RWPE1 (cell line): ENCODE results near the gene HS1BP3.

Source experiments
- CTCF ChIA-PET: fragments of 350-600 bp; sonication (Branson Sonifier 250); formaldehyde crosslinking; extraction: SDS; loops from one replicate; lab custom pipeline; 2021; lab: Yijun Ruan, JAX
- POLR2A ChIA-PET: fragments of 400-600 bp; formaldehyde crosslinking; extraction: SDS; loops from one replicate; lab custom pipeline; 2020; ENCODE audit warnings: antibody characterized with exemption; ENCODE audit not compliant: low non-redundant PET; lab: Yijun Ruan, JAX
- DNase-seq: peaks from one replicate; pipeline ENCODE4 v3.0.0; 2012; ENCODE audit warnings: low spot score
- H3K27ac ChIP-seq: fragments of 450-650 bp; 2 replicates; pipeline ENCODE4 v1.5.1; 2017
- TF ChIP-seq, protein P1 (sequence below): fragments of 450-650 bp; conservative IDR thresholded peaks from 2 replicates; pipeline ENCODE4 v1.5.1; 2017; ENCODE audit warnings: low read depth, mild to moderate bottlenecking

Gene HS1BP3

DNA sequence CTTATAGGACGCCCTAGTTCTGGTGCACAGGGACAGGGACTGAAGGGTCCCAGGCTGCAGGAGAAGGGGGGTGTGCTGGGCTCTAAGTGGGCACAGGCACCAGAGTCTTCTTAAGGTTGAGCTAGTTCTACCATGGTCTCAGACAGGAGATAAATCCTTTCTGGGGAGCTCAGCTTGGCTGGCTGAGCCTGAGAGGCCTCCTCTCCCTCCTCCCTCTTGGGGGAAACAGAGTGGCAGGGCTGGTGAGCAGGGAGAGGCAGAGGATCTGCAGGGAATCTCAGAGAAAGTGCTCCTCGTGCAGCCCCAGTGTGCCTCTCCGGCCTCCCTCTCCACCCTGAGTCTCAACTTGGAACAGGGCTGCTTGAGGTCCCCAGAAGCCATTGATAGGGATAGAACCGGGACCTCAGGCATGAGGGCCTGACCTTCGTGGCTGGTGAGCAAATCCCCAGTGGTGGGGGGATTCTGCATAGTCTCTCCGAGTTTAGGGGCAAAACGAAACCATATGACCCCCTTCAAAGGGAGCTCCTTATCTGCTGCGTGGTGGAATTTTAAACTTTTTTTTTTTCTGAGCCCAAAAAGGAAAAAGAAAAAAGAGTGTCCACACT, 18.1 kb upstream of the HS1BP3 start:
- ChIA-PET POLR2A (no interaction called here), CTCF (no interaction called here)
- H3K27ac ChIP-seq = no peak overlapping the region
- TF ChIP-seq, protein P1, sequence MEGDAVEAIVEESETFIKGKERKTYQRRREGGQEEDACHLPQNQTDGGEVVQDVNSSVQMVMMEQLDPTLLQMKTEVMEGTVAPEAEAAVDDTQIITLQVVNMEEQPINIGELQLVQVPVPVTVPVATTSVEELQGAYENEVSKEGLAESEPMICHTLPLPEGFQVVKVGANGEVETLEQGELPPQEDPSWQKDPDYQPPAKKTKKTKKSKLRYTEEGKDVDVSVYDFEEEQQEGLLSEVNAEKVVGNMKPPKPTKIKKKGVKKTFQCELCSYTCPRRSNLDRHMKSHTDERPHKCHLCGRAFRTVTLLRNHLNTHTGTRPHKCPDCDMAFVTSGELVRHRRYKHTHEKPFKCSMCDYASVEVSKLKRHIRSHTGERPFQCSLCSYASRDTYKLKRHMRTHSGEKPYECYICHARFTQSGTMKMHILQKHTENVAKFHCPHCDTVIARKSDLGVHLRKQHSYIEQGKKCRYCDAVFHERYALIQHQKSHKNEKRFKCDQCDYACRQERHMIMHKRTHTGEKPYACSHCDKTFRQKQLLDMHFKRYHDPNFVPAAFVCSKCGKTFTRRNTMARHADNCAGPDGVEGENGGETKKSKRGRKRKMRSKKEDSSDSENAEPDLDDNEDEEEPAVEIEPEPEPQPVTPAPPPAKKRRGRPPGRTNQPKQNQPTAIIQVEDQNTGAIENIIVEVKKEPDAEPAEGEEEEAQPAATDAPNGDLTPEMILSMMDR = no peak
- DNase-seq = no peak

DNA sequence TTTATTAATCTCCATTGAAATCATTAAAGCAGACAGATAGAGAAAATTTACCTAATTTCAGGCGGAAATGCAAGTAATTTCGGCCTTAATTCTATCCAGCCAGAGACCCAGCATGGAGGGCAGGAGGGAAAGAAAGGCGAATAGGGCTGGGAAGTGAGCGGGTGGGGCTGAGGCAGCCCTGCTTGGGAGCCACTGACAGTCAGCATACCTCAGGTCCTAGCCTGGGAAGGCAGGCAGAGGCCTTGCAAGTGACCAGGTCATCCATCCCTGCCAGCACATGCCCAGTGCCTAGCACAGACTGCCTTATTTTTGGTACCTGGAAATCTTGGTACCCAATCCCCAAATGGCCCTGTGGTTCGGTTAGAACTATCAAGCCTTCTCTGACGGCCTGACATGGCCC, 17.6 kb upstream of the HS1BP3 start:
- POLR2A ChIA-PET = no interaction called here
- H3K27ac ChIP-seq = no peak overlapping the region
- no peak for DNase-seq
- CTCF ChIA-PET = no interaction called here
- TF ChIP-seq, protein P1 = no peak

DNA sequence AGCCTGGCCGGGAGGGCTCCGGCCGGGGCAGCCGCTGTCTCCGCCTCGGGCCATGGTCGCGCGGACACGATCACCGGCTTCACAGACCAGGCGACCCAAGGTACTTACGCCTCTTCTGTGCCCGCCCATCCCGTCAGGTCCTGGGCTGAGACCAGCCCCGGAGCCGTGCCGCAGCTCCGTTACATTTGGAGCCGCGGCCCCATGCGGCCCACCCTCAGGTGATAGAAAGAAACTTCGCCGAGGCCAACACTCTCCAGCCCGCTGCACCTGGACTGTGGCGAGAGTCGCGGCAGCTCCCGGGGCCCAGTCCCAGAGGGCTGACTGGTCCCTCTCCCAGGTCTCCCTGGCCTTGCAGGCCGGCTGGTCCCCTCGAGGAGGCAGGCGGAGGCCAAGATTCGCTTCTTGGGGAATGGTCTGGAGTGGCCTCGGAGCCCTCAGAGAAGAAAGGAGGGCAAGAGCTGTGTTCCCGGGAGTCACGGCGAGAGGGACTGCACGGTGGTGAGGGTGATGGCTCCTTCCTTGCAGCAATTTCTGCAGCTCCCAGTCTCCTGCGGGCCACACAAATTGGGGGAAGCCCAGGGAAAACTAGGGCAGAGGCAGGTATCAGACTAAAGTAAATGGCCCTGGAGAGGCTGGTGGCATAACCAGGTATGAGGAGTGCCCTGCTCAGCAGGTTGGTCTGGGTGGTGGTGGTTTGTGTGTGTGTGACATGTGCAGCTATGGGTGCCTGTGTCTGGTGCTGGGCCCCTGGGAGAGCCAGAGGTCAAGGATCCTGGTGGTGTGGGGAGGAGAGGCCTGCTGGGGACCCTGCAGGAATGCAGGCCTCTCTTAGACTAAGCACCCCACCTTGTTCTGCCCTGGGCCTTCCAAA, 16.9 kb upstream of the HS1BP3 start:
- H3K27ac ChIP-seq = no peak overlapping the region
- TF ChIP-seq, protein P1 = no peak
- no peak for DNase-seq
- ChIA-PET POLR2A (no interaction called here), CTCF (interaction anchor here (0.6 kb wide), 4 partner anchors 10 to 469 kb away, joined by 3 read pairs; no protein-coding TSS in a partner anchor)

DNA sequence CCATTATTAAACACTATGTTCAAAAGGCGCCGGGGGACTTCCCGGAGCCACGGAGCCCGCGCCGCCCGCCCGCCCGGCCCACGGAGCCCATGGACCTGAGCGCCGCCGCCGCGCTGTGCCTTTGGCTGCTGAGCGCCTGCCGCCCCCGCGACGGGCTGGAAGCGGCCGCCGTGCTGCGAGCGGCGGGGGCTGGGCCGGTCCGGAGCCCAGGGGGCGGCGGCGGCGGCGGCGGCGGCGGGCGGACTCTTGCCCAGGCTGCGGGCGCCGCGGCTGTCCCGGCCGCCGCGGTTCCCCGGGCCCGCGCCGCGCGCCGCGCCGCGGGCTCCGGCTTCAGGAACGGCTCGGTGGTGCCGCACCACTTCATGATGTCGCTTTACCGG, 16.2 kb upstream of the HS1BP3 start:
- ChIA-PET CTCF (interaction anchor here (0.6 kb wide), 1 partner anchor 334 kb away, joined by 3 read pairs; no protein-coding TSS in a partner anchor), POLR2A (no interaction called here)
- TF ChIP-seq, protein P1 = no peak
- no peak overlapping the region for H3K27ac ChIP-seq
- no peak for DNase-seq

DNA sequence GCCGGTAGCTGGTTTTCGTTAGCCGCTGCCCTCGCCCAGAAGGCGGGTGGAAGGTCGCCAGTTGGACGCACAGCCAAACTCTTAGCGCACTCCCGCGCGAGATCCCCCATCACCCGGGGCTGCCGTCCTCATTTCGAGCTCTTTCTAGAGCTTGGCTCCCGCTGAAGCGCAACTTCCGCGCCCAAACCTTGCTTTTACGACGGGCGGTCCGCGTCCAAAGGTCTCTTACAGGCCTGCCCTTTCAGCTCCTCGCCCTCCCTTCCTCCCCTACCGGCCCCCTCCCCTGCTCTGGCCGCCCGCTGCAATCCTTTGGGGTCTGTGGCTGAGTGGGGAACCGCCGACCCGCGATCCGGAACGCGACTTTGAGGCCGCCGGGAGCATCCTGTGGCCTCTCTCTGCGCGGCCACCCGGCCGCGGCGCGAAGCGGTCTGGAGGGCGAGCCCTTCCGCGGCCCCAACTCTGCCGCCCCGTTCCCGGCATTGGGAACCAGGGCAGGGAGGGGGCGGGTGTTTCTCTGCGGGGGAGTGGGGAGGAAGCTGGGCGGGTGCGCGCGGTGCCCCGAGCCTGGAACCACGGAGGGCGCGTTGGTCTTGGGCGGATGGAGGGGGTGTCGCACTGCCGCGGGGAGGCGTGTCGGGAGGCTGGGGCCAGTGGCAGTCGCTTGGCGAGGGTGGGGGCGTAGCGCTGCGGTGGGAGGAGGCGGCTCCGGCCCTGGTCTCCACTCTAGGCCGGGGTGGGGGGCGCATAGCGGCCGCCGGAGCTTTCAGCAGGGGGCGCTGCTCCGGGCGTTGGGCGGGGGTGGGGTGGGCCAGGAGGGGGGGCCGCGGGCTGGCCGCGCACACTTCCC, 15.6 kb upstream of the HS1BP3 start, which contains the start of gene GDF7:
GDF7 (plus strand) TSS at position 841 of the 847 bp plus-strand sequence. CDS start 96 bp downstream, outside the sequence.
- DNase-seq = no peak
- ChIA-PET CTCF (interaction anchor here (0.6 to 1.0 kb wide), 5 partner anchors 10 to 334 kb away, joined by 3 to 4 read pairs (median 3); no protein-coding TSS in a partner anchor), POLR2A (interaction anchor here (0.6 kb wide), 1 partner anchor 156 kb away, joined by 3 read pairs; the partner anchor contains the start of gene LDAH)
- H3K27ac ChIP-seq = no peak within 1 kb of the TSS
- TF ChIP-seq, protein P1 = no peak

DNA sequence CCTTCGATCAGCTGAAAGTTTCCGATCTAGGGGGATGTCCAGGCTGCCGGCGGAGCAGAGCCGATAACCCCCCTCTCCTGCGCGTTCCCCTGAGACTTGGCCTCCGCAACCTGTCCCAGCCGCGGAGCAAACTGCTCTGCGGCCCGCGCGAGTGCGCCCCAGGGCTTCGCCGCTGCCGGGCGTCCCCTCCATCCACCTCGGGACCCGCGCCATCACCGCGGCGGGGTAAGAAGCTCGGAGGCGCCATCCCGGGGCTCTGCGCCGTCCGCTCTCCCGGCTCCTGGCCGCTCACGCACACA, 15.1 kb upstream of the HS1BP3 start:
- H3K27ac ChIP-seq = no peak overlapping the region
- CTCF ChIA-PET = interaction anchor here (0.6 to 1.0 kb wide), 5 partner anchors 8 to 297 kb away, joined by 3 to 4 read pairs (median 3); no protein-coding TSS in a partner anchor
- no peak for DNase-seq
- TF ChIP-seq, protein P1 = no peak
- POLR2A ChIA-PET = interaction anchor here (0.6 kb wide), 1 partner anchor 157 kb away, joined by 3 read pairs; the partner anchor contains the start of gene LDAH
